Naive thymus-derived CD4-positive, alpha-beta T cell (primary cell): Measurements from ENCODE around the gene EPHX1. TPM values are rescaled to one million over a fixed set of nuclear protein-coding genes. Genes with fewer than 3 reads are reported as not detected.

ENCODE experiments used
- ATAC-seq: fragments of 150-1000 bp; cut with Tn5 transposase; 2 replicates; pipeline ENCODE4 v1.10.0; 2021; ENCODE audit warnings: mild to moderate bottlenecking, moderate library complexity
- CTCF ChIA-PET: fragments of 350-600 bp; sonication (Branson Sonifier 250); formaldehyde crosslinking; loops from one replicate; lab custom pipeline; 2021; ENCODE audit warnings: antibody characterized with exemption; lab: Charles Lee
- POLR2A ChIA-PET: fragments of 350-600 bp; sonication (Branson Sonifier 250); formaldehyde crosslinking; loops from one replicate; lab custom pipeline; 2021; ENCODE audit warnings: antibody characterized with exemption, inconsistent platforms; lab: Charles Lee
- DNase-seq, 9 donors: peaks; one replicate each; pipeline versions ENCODE4 v3.0.0 to v3.0.0-alpha.2; 2020 to 2022; ENCODE audit warnings: mixed read lengths in 1 of 9
- H3K27ac ChIP-seq: one replicate; pipeline ENCODE4 v1.7.0; 2013; ENCODE audit warnings: mild to moderate bottlenecking, low read depth, low read length, moderate library complexity
- H3K27me3 ChIP-seq, 2 donors: one replicate each; pipeline ENCODE4 v1.7.0; 2013; ENCODE audit warnings: low read length in 2 of 2, mild to moderate bottlenecking in 2 of 2, moderate library complexity in 2 of 2; ENCODE audit not compliant: control insufficient read depth in 2 of 2, insufficient read depth in 2 of 2
- H3K36me3 ChIP-seq, 3 experiments: 1 replicate in 2 of 3; 2 replicates in 1 of 3; pipeline ENCODE4 v1.7.0; 2013; ENCODE audit warnings: low read length in 3 of 3, mild to moderate bottlenecking in 3 of 3, moderate library complexity in 1 of 3; ENCODE audit not compliant: insufficient read depth in 3 of 3, control insufficient read depth in 2 of 3
- H3K4me1 ChIP-seq, 2 donors: one replicate each; pipeline ENCODE4 v1.7.0; 2013; ENCODE audit warnings: low read length in 2 of 2, mild to moderate bottlenecking in 2 of 2, moderate library complexity in 1 of 2; ENCODE audit not compliant: control insufficient read depth in 2 of 2, insufficient read depth in 2 of 2
- H3K4me3 ChIP-seq: 2 replicates; pipeline ENCODE4 v1.7.0; 2013; ENCODE audit warnings: mild to moderate bottlenecking, low read length
- H3K9me3 ChIP-seq, 3 experiments: 1 replicate in 2 of 3; 2 replicates in 1 of 3; pipeline ENCODE4 v1.7.0; 2013; ENCODE audit warnings: low read length in 3 of 3; ENCODE audit not compliant: control insufficient read depth in 2 of 3
- H3K27ac Mint-ChIP-seq, 9 donors: one replicate each; pipeline ENCODE4 v1.8.0; 2020 to 2022; ENCODE audit warnings: mixed read lengths in 9 of 9, mild to moderate bottlenecking in 8 of 9, moderate library complexity in 5 of 9, inconsistent platforms in 2 of 9
- H3K27me3 Mint-ChIP-seq, 5 donors: one replicate each; pipeline ENCODE4 v1.8.0; 2021 to 2022; ENCODE audit warnings: mixed read lengths in 5 of 5, mild to moderate bottlenecking in 1 of 5
- H3K36me3 Mint-ChIP-seq, 5 donors: one replicate each; pipeline ENCODE4 v1.8.0; 2020 to 2022; ENCODE audit warnings: mixed read lengths in 5 of 5, mild to moderate bottlenecking in 3 of 5, inconsistent platforms in 1 of 5
- H3K4me1 Mint-ChIP-seq, 7 donors: one replicate each; pipeline ENCODE4 v1.8.0; 2020 to 2022; ENCODE audit warnings: mixed read lengths in 7 of 7, mild to moderate bottlenecking in 3 of 7, inconsistent platforms in 1 of 7
- H3K4me3 Mint-ChIP-seq, 10 donors: one replicate each; pipeline ENCODE4 v1.8.0; 2020 to 2022; ENCODE audit warnings: mild to moderate bottlenecking in 10 of 10, mixed read lengths in 10 of 10, moderate library complexity in 6 of 10, inconsistent platforms in 2 of 10
- H3K9me3 Mint-ChIP-seq, 11 donors: one replicate each; pipeline ENCODE4 v1.8.0; 2020 to 2022; ENCODE audit warnings: mixed read lengths in 11 of 11, mild to moderate bottlenecking in 4 of 11, inconsistent platforms in 1 of 11, moderate library complexity in 1 of 11
- intact Hi-C, 2 donors: fragments of 100-400 bp; cut with micrococcal nuclease; formaldehyde crosslinking; loops; one replicate each; pipeline ENCODE4 v1.15.1; 2023
- polyA plus RNA-seq, 2 donors: library from polyadenylated mRNA; unstranded; fragments of 300-500 nt; fragmentation: Illumina TruSeq; gene quantifications; one replicate each; pipeline ENCODE4 v1.2.3, GENCODE V29; 2021
- total RNA-seq, 6 experiments: library from RNA in 5 of 6; stranded (reverse) in 5 of 6; gene quantifications; 1 replicate in 5 of 6; 2 replicates in 1 of 6; pipeline ENCODE4 v1.2.3 and lab custom pipeline; 2021 to 2026

The EPHX1 gene
- total and polyA plus RNA-seq, 7 experiments from 2014 or later, result 0.66 to 3.2 (median 2.0) TPM

DNA sequence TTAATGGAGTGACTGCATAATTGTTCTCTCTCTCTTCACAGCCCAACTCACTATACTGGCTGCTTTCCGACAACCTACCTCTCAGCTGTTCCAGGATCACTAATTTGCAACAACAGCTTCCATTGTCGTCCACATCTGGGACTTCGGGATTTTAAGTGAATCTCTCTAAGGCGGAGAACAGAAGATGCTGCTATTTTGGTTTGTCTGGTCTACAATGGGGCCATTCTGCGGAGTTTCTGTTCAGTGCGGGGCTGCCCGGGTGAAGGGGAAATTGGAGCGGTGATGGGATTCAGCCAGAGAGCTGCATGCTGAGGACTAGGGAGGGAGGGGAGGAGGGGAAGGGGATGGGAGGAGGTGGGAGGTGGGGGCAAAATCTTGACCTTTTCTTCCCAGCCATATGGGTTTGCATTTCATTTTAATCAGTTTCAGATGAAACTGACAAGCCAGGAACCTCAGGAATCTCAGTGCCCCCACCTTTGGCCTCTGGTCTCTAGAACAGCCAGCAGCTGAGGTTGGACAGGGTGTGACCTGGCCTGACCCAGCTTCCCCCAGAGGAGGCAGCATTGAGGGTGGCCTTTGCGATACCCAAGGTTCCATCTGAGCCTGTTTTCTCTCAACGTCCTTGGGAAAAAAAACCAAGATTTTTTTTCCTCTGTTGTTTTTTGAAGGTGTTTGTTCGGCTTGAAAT is 39.2 kb upstream of the EPHX1 start:
- no peaks in the 10 kb centered on the region for H3K9me3 ChIP-seq
- ChIA-PET CTCF (interaction anchor here (0.6 kb wide), 1 partner anchor 389 kb away, joined by 3 read pairs; no protein-coding TSS in a partner anchor), POLR2A (interaction anchor here (0.7 to 1.2 kb wide), 2 partner anchors 9 to 10 kb away, joined by 3 read pairs; no protein-coding TSS in a partner anchor)
- no peaks in the 10 kb centered on the region for H3K27me3 ChIP-seq
- no peak overlapping the region for H3K27ac ChIP-seq
- peaks cover 0 to 5% of the 10 kb centered on the region in 2 donors for H3K4me1 ChIP-seq
- ATAC-seq (no peak), DNase-seq (no peak)
- no peak overlapping the region for H3K27ac Mint-ChIP-seq
- intact Hi-C loops, result loop anchor here in 1 of 2 donors (10.0 kb wide), 1 partner anchor 634 kb away; the partner anchor contains the start of gene PARP1
- H3K27me3 Mint-ChIP-seq, result peaks cover 0 to 8% (median 0%) of the 10 kb centered on the region in 5 donors
- H3K4me1 Mint-ChIP-seq, result peaks cover 0 to 31% (median 0%) of the 10 kb centered on the region in 7 donors
- peaks cover 0 to 5% (median 1%) of the 10 kb centered on the region in 5 donors for H3K36me3 Mint-ChIP-seq
- peaks cover 0 to 2% (median 0%) of the 10 kb centered on the region in 11 donors for H3K9me3 Mint-ChIP-seq
- H3K4me3 ChIP-seq, result no peak overlapping the region
- H3K4me3 Mint-ChIP-seq, result no peak overlapping the region
- no peaks in the 10 kb centered on the region for H3K36me3 ChIP-seq

DNA sequence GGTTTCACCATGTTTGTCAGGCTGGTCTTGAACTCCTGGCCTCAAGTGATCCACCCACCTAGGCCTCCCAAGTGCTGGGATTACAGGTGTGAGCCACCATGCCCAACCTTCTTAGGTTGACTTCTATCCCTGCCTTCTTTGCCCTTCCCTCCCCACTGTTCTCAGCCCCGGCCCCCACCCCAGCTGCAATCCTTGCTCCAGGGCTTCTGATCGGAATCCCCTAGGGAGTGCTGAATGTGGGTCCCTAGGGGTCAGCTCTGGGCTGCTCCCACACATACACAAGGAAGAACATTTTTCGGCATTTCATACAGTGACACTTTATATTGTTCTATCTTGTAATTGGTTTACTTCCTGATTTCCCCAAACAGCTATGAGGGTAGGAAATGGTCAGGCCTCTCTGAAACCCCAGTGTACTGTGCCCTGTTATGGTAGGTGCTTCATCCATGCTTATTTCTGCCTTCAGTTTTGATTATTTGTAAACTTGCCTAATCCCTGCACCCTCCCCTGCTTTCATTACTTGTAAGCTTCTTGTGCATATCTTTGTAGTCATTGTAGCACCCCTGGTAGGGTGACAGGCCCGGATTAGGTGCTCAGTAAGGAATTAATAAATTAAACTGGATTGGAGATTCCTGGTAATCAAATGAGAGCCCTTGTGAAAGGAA is 38.1 kb upstream of the EPHX1 start:
- H3K27ac ChIP-seq, result no peak overlapping the region
- H3K4me1 ChIP-seq, result peaks cover 1 to 16% of the 10 kb centered on the region in 2 donors
- ChIA-PET POLR2A (interaction anchor here (1.2 kb wide), 1 partner anchor 8 kb away, joined by 3 read pairs; no protein-coding TSS in a partner anchor), CTCF (no interaction called here)
- Mint-ChIP-seq H3K9me3 (peaks cover 0 to 2% (median 0%) of the 10 kb centered on the region in 11 donors), H3K4me3 (no peak overlapping the region), H3K27me3 (peaks cover 0 to 4% (median 0%) of the 10 kb centered on the region in 5 donors), H3K4me1 (peaks cover 0 to 31% (median 0%) of the 10 kb centered on the region in 7 donors), H3K27ac (peak overlapping the region in 1 of 9 donors; percentile 52), H3K36me3 (peaks cover 0 to 5% (median 1%) of the 10 kb centered on the region in 5 donors)
- no peaks in the 10 kb centered on the region for H3K27me3 ChIP-seq
- no peak overlapping the region for H3K4me3 ChIP-seq
- no peaks in the 10 kb centered on the region for H3K36me3 ChIP-seq
- ATAC-seq (no peak), DNase-seq (no peak)
- intact Hi-C loops, result loop anchor here in 1 of 2 donors (10.0 kb wide), 1 partner anchor 633 kb away; the partner anchor contains the start of gene PARP1
- no peaks in the 10 kb centered on the region for H3K9me3 ChIP-seq

DNA sequence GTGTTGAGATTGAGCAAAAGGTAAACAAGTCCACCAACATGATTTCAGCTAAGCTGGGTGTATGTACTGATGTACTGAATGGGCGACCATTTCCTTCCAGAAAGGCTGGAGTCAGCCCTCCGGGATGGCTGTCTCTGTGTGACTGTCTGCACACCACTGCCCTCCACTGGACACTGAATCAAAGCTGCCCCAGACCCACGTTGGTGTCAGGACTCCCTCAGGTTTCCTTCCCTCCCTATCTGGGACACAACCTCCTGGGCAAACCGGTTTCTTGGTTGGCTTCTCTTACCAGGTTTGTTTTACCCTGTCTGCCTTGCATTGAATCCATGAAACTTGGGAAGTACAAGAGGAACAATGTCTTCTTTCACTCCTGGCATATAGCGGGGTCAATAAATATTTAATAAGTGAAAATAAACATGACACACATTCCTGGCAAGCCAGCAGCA is 37.6 kb upstream of the EPHX1 start:
- ChIA-PET CTCF (no interaction called here), POLR2A (no interaction called here)
- H3K9me3 ChIP-seq, result no peaks in the 10 kb centered on the region
- H3K27me3 ChIP-seq, result no peaks in the 10 kb centered on the region
- Mint-ChIP-seq H3K27ac (peak overlapping the region in 1 of 9 donors; percentile 8), H3K36me3 (peaks cover 0 to 5% (median 1%) of the 10 kb centered on the region in 5 donors), H3K4me3 (no peak overlapping the region), H3K9me3 (peaks cover 0 to 2% (median 0%) of the 10 kb centered on the region in 11 donors), H3K27me3 (peaks cover 0 to 2% (median 0%) of the 10 kb centered on the region in 5 donors), H3K4me1 (peaks cover 0 to 31% (median 0%) of the 10 kb centered on the region in 7 donors)
- DNase-seq (peak in 1 of 9 donors; percentile 30), ATAC-seq (peak; percentile 63)
- H3K4me1 ChIP-seq, result peaks cover 7 to 21% of the 10 kb centered on the region in 2 donors
- H3K4me3 ChIP-seq, result no peak overlapping the region
- intact Hi-C loops, result loop anchor here in 1 of 2 donors (10.0 kb wide), 1 partner anchor 632 kb away; the partner anchor contains the start of gene PARP1
- no peaks in the 10 kb centered on the region for H3K36me3 ChIP-seq
- H3K27ac ChIP-seq, result no peak overlapping the region

DNA sequence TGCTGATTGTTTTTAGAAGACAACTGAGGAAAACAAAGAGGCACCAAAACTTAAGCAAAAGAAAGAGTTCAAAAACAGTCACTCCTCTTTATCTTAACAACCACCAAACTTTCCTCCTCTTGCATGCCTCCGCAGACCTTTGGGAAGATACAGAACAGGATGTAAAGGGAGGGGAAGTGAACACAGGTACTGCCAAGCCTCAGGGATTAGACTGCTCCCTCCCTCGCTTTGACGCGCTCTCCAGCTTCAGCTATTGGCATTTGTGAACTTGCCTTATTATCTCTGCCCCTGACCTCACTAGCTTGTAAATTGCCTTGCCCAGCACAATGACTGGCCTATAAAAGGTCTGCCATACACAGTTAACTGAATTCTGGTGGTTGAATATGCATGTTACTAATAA is 37.1 kb upstream of the EPHX1 start:
- Mint-ChIP-seq H3K27ac (peak overlapping the region in 3 of 9 donors; percentile 51 to 75 (median 57)), H3K9me3 (peaks cover 0 to 2% (median 0%) of the 10 kb centered on the region in 11 donors), H3K36me3 (peaks cover 0 to 5% (median 1%) of the 10 kb centered on the region in 5 donors), H3K4me1 (peaks cover 0 to 31% (median 0%) of the 10 kb centered on the region in 7 donors), H3K4me3 (no peak overlapping the region), H3K27me3 (peaks cover 0 to 2% (median 0%) of the 10 kb centered on the region in 5 donors)
- DNase-seq (no peak), ATAC-seq (no peak)
- no peaks in the 10 kb centered on the region for H3K27me3 ChIP-seq
- ChIA-PET CTCF (no interaction called here), POLR2A (interaction anchor here (0.6 kb wide), 1 partner anchor 289 kb away, joined by 3 read pairs; no protein-coding TSS in a partner anchor)
- H3K27ac ChIP-seq, result no peak overlapping the region
- intact Hi-C loops, result loop anchor here in 1 of 2 donors (10.0 kb wide), 1 partner anchor 632 kb away; the partner anchor contains the start of gene PARP1
- H3K9me3 ChIP-seq, result no peaks in the 10 kb centered on the region
- no peaks in the 10 kb centered on the region for H3K36me3 ChIP-seq
- no peak overlapping the region for H3K4me3 ChIP-seq
- peaks cover 7 to 21% of the 10 kb centered on the region in 2 donors for H3K4me1 ChIP-seq

DNA sequence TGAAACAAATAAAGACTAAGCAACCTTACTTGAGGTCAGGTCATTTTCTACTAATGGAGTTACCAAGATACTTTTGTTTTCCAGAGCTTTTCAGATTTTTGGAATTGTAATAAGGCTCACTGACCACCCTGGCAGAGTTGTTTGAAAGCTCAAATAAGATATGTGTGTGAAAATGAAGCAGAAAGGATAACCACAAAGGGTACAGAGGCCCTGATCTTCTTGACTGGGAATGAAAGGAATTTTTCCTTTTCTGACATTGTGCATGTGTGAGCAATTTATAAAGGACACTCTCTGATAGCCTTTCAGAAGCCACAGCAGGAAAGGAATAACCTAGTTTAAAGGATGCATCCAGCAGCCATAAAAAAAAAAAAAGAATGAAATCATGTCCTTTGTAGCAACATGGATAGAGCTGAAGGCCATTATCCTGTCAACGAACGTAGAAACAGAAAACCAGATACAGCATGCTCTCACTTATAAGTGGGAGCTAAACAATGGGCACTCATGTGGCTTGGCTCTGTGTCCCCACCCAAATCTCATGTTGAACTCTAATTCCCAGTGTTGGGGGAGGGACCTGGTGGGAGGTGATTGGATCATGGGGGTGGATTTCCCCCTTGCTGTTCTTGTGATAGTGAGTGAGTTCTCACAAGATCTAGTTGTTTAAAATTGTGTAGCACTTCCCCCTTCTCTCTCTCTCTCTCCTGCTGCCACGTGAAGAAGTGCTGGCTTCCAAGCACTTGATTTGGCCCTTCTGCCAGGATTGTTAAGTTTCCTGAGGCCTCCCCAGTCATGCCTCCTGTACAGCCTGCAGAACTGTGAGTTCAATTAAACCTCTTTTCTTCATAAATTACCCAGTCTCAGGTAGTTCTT is 35.4 kb upstream of the EPHX1 start:
- intact Hi-C loops, result loop anchor here (5.0 to 10.0 kb wide), 5 partner anchors 73 to 1168 kb away; partner anchors contain the start of genes PARP1 (in 2 of the 2) and COQ8A (in 1 of the 2)
- H3K4me3 ChIP-seq, result no peak overlapping the region
- H3K36me3 ChIP-seq, result no peaks in the 10 kb centered on the region
- DNase-seq (no peak), ATAC-seq (no peak)
- Mint-ChIP-seq H3K4me3 (no peak overlapping the region), H3K9me3 (peaks cover 0 to 2% (median 0%) of the 10 kb centered on the region in 11 donors), H3K4me1 (peaks cover 4 to 38% (median 7%) of the 10 kb centered on the region in 7 donors), H3K27ac (peak overlapping the region in 5 of 9 donors; percentile 29 to 94 (median 45)), H3K27me3 (peaks cover 0 to 2% (median 0%) of the 10 kb centered on the region in 5 donors), H3K36me3 (peaks cover 0 to 5% (median 3%) of the 10 kb centered on the region in 5 donors)
- no peaks in the 10 kb centered on the region for H3K9me3 ChIP-seq
- H3K4me1 ChIP-seq, result peaks cover 15 to 30% of the 10 kb centered on the region in 2 donors
- no peaks in the 10 kb centered on the region for H3K27me3 ChIP-seq
- H3K27ac ChIP-seq, result no peak overlapping the region
- ChIA-PET POLR2A (interaction anchor here (0.5 to 1.6 kb wide), 5 partner anchors 7 to 285 kb away, joined by 3 to 5 read pairs (median 4); no protein-coding TSS in a partner anchor), CTCF (interaction anchor here (0.7 to 1.3 kb wide), 3 partner anchors 17 to 296 kb away, joined by 3 to 7 read pairs (median 3); no protein-coding TSS in a partner anchor)
